ENCODE results near the gene ZNF25.
"Not testable (repeated sequence)": the region's sequence is repeated elsewhere in the genome, so short reads cannot be mapped to it uniquely, and the experiment has no call there.

The ZNF25 gene

GRCh38 chr10:37947526-37947925 is 28.9 kb downstream of the ZNF25 start:
- no peak for DNase-seq (ENCODE audit: low read depth)

GRCh38 chr10:37937864-37938263 is 38.6 kb downstream of the ZNF25 start:
- DNase-seq (ENCODE audit: low read depth), result no peak

- DNase-seq (ENCODE audit: low read depth), result no peak
These were observed 41.7 kb downstream of the ZNF25 start for GRCh38 chr10:37934791-37935190.

- DNase-seq (ENCODE audit: low read depth), result no peak
These were observed 46.0 kb downstream of the ZNF25 start for GRCh38 chr10:37930423-37930822.

GRCh38 chr10:37908165-37908564 is 68.3 kb downstream of the ZNF25 start:
- not testable (repeated sequence) for DNase-seq (ENCODE audit: low read depth)

GRCh38 chr10:37906382-37906781 is 70.1 kb downstream of the ZNF25 start:
- DNase-seq (ENCODE audit: low read depth), result no peak

Measured in GM04504 (cell line).